ENCODE measurements around the gene GALNT18.

Gene GALNT18

GRCh38 chr11:11624204-11624603, 2.4 kb upstream of the GALNT18 start:
- TF ChIP-seq CSRNP3 (CRISPR knock-in tag; IDR thresholded peaks at IDR 0.05) (no peak), ZNF8 (CRISPR knock-in tag; IDR thresholded peaks at IDR 0.05) (no peak), PATZ1 (CRISPR knock-in tag; IDR thresholded peaks at IDR 0.05; ENCODE audit: borderline replicate concordance) (no peak), ZNF70 (CRISPR knock-in tag; IDR thresholded peaks at IDR 0.05) (no peak), ZFP3 (CRISPR knock-in tag; IDR thresholded peaks at IDR 0.05) (no peak), OSR1 (CRISPR knock-in tag; IDR thresholded peaks at IDR 0.05) (no peak), SNAI2 (CRISPR knock-in tag; IDR thresholded peaks at IDR 0.05) (no peak), ISL1 (CRISPR knock-in tag; IDR thresholded peaks at IDR 0.05) (no peak), ZC3H10 (CRISPR knock-in tag; IDR thresholded peaks at IDR 0.05) (no peak), ARNTL (CRISPR knock-in tag; IDR thresholded peaks at IDR 0.05; ENCODE audit: borderline replicate concordance, low read depth) (no peak), ZNF565 (CRISPR knock-in tag; conservative IDR thresholded peaks at IDR 0.05; ENCODE audit: low read depth) (no peak), GLIS3 (CRISPR knock-in tag; IDR thresholded peaks at IDR 0.05) (no peak), BACH2 (CRISPR knock-in tag; IDR thresholded peaks at IDR 0.05; ENCODE audit: borderline replicate concordance) (no peak), PPARA (CRISPR knock-in tag; IDR thresholded peaks at IDR 0.05; ENCODE audit: borderline replicate concordance) (no peak), RARB (CRISPR knock-in tag; IDR thresholded peaks at IDR 0.05) (no peak)
- ATAC-seq = no peak

DNA sequence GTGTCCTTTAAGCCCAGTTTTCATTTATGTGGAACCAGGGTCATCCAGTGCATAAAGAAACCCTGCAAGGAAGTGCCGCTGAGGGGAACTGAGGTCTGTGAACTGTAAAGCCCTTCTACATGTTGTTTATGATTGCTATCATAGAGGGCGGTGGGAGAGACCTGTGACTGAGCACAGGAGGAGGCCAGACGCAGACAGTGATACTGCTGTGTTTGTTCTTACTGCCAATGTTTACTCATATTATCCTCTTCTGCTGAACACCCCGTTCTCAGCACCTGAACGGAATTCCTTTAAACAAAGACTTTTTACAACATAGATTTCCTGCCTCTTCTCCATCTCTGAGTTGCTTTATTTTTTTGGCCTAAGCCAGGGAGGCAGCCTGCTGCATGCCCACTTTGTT, 967 bp upstream of the GALNT18 start:
- TF ChIP-seq PATZ1 (CRISPR knock-in tag; IDR thresholded peaks at IDR 0.05; ENCODE audit: borderline replicate concordance) (no peak), CREB5 (CRISPR knock-in tag; IDR thresholded peaks at IDR 0.05; ENCODE audit: low read depth) (no peak), CSRNP3 (CRISPR knock-in tag; IDR thresholded peaks at IDR 0.05) (no peak), ZFP3 (CRISPR knock-in tag; IDR thresholded peaks at IDR 0.05) (no peak), PPARA (CRISPR knock-in tag; IDR thresholded peaks at IDR 0.05; ENCODE audit: borderline replicate concordance) (no peak), ISL1 (CRISPR knock-in tag; IDR thresholded peaks at IDR 0.05) (no peak), ZC3H10 (CRISPR knock-in tag; IDR thresholded peaks at IDR 0.05) (no peak), RARB (CRISPR knock-in tag; IDR thresholded peaks at IDR 0.05) (no peak), TSHZ2 (CRISPR knock-in tag; IDR thresholded peaks at IDR 0.05) (no peak), ZNF565 (CRISPR knock-in tag; conservative IDR thresholded peaks at IDR 0.05; ENCODE audit: low read depth) (no peak), GLIS3 (CRISPR knock-in tag; IDR thresholded peaks at IDR 0.05) (no peak), ZNF8 (CRISPR knock-in tag; IDR thresholded peaks at IDR 0.05) (no peak), BACH2 (CRISPR knock-in tag; IDR thresholded peaks at IDR 0.05; ENCODE audit: borderline replicate concordance) (no peak), ESRRG (CRISPR knock-in tag; IDR thresholded peaks at IDR 0.05) (no peak), TOX (CRISPR knock-in tag; IDR thresholded peaks at IDR 0.05; ENCODE audit: borderline replicate concordance) (no peak), POU6F1 (CRISPR knock-in tag; IDR thresholded peaks at IDR 0.05; ENCODE audit: borderline replicate concordance, low read depth) (no peak), CSDC2 (CRISPR knock-in tag; IDR thresholded peaks at IDR 0.05) (no peak), OSR1 (CRISPR knock-in tag; IDR thresholded peaks at IDR 0.05) (no peak)
- no peak for ATAC-seq

Data from SK-N-SH treated with all-trans-retinoic acid at 6 μM for 48 hours (cell line).